ENCODE data around the gene MYO9B. TPM values are rescaled to one million over a fixed set of nuclear protein-coding genes. Genes with fewer than 3 reads are reported as not detected.

MYO9B gene
- total RNA-seq, 4 donors from 2014 or later = 102 to 246 (median 151) TPM

- Histone ChIP-seq H3K4me1 (peaks cover 0 to 6% (median under 1%) of the 10 kb centered on the region in 4 donors), H3K27ac (no peak overlapping the region), H3K27me3 (no peaks in the 10 kb centered on the region), H3K9me3 (no peaks in the 10 kb centered on the region), H3K4me3 (no peak overlapping the region), H3K36me3 (no peaks in the 10 kb centered on the region)
- in situ Hi-C loops (cut with MboI; ENCODE audit: low pct_ligation_motif_present in 1 of 4, low pct_unique_long_range_greater_than_20kb in 1 of 4, low sequenced_read_pairs in 3 of 4) (no loop called here), intact Hi-C loops (cut with DNase I; ENCODE audit: low total_unique reads) (no loop called here)
- WGBS, 2 donors (ENCODE audit: low coverage in 1 of 2) = 84% methylated on average over 16 of the region's 16 CpGs; no CpG with 5 or more reads in 1 of the 2 donors
- TF ChIP-seq CTCF (IDR thresholded peaks at IDR 0.05) (no peak), POLR2A (IDR thresholded peaks at IDR 0.05) (no peak), POLR2AphosphoS5 (IDR thresholded peaks at IDR 0.05) (no peak), EP300 (IDR thresholded peaks at IDR 0.05; ENCODE audit: low read depth) (no peak)
- no peak for DNase-seq
Measured at GRCh38 chr19:17262557-17262956, 187.0 kb downstream of the MYO9B start.

Other genes starting within 250 kb of the MYO9B start
- gene SIN3B, start 246.4 kb upstream of the MYO9B start, total RNA-seq = 100 to 1,000 TPM in 1 of 4 donors, 10 to 100 TPM in 3; 38.1 to 294 (median 66.5) TPM
- gene F2RL3, start 186.8 kb upstream of the MYO9B start, total RNA-seq = 10 to 100 TPM in 2 of 4 donors, 1 to 10 TPM in 2; 2.2 to 22.7 (median 9.1) TPM
- 10 to 100 TPM in 2 of 4 donors, 1 to 10 TPM in 2; 1.4 to 20.9 (median 7.7) TPM for gene CPAMD8, start 49.0 kb upstream of the MYO9B start, total RNA-seq
- gene HAUS8, start 325 bp upstream of the MYO9B start, total RNA-seq = 10 to 100 TPM in 2 of 4 donors, 1 to 10 TPM in 2; 4.4 to 13.8 (median 10.3) TPM
- 10 to 100 TPM; 18.3 to 30.7 (median 24.5) TPM for gene USE1, start 139.6 kb downstream of the MYO9B start, total RNA-seq
- gene OCEL1, start 150.4 kb downstream of the MYO9B start, total RNA-seq = 10 to 100 TPM in 3 of 4 donors, 1 to 10 TPM in 1; 4.8 to 42.6 (median 29.9) TPM
- gene NR2F6, start 170.1 kb downstream of the MYO9B start, total RNA-seq = 100 to 1,000 TPM; 156 to 362 (median 206) TPM
- 1 to 10 TPM in 1 of 4 donors, under 1 TPM in 2, not detected in 1; 0.79 to 1.2 (median 0.96) TPM for gene USHBP1, start 189.0 kb downstream of the MYO9B start, total RNA-seq
- gene BABAM1, start 191.7 kb downstream of the MYO9B start, total RNA-seq = 100 to 1,000 TPM in 1 of 4 donors, 10 to 100 TPM in 3; 56.2 to 364 (median 80.2) TPM
- gene ANKLE1, start 206.1 kb downstream of the MYO9B start, total RNA-seq = under 1 TPM in 2 of 4 donors, not detected in 2; 0.20 to 0.48 TPM
- gene ABHD8, start 227.6 kb downstream of the MYO9B start, total RNA-seq = 10 to 100 TPM in 1 of 4 donors, 1 to 10 TPM in 3; 6.0 to 14.1 (median 9.1) TPM
- gene MRPL34, start 230.1 kb downstream of the MYO9B start, total RNA-seq = 100 to 1,000 TPM; 243 to 390 (median 272) TPM
- gene DDA1, start 233.8 kb downstream of the MYO9B start, total RNA-seq = 10 to 100 TPM; 20.6 to 98.1 (median 22.0) TPM